Cardiac fibroblast (primary cell): ENCODE measurements around the gene PDZD8.

ENCODE experiments used
- DNase-seq, 2 donors: peaks; one replicate each; pipeline versions ENCODE4 v3.0.0 to v3.0.0-alpha.2; 2010; ENCODE audit warnings: low read depth in 2 of 2
- H3K4me3 ChIP-seq, 2 donors: replicated peaks in 1 of 2; 1 replicate in 1 of 2; 2 replicates in 1 of 2; pipeline ENCODE4 v1.5.1; 2011; ENCODE audit warnings: low read depth in 2 of 2, low read length in 2 of 2, mild to moderate bottlenecking in 2 of 2, moderate library complexity in 1 of 2
- TF ChIP-seq, protein P1 (sequence below): IDR thresholded peaks from one replicate; pipeline ENCODE4 v1.5.1; 2011; ENCODE audit warnings: low read depth, mild to moderate bottlenecking, low read length, inconsistent platforms

PDZD8 gene

DNA sequence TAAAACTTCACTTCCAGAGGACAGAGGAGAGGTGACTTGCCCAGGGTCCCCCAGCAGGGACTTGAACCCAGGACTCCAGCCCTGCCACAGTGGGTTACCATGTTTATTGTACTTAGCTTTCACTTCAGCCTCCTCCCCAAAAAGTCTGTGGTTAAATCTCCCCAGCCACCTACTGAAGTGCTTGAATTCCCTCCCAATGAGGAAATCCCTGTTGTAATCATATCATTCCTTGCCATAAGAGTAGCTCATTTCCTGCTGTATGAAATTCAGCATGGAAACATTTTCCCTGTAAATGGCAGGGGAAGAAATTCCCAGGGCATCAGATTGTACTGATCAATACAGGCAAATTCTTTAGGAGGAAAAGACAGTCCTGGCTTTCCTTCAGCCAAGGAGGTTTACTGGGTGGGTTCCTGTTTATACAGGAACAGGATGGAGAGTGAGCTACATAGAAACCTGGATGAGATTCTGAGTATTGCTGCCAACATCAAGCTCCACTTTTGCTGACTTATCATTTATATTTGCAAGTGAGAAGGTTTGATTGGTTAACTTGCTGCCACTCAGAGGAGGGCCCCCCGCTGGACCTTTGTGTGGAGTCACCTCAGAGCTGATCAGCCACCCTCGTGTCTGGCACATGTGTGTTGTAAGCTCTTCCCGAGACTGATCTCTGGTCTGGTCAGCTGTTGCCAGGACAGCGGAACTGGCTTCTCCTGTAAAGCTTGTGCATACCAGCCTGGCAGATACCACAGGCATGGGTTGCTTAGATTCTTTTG, 16.4 kb upstream of the PDZD8 start:
- H3K4me3 ChIP-seq = no peak overlapping the region
- TF ChIP-seq, protein P1, sequence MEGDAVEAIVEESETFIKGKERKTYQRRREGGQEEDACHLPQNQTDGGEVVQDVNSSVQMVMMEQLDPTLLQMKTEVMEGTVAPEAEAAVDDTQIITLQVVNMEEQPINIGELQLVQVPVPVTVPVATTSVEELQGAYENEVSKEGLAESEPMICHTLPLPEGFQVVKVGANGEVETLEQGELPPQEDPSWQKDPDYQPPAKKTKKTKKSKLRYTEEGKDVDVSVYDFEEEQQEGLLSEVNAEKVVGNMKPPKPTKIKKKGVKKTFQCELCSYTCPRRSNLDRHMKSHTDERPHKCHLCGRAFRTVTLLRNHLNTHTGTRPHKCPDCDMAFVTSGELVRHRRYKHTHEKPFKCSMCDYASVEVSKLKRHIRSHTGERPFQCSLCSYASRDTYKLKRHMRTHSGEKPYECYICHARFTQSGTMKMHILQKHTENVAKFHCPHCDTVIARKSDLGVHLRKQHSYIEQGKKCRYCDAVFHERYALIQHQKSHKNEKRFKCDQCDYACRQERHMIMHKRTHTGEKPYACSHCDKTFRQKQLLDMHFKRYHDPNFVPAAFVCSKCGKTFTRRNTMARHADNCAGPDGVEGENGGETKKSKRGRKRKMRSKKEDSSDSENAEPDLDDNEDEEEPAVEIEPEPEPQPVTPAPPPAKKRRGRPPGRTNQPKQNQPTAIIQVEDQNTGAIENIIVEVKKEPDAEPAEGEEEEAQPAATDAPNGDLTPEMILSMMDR = no peak
- peak; percentile 29 to 59 for DNase-seq

DNA sequence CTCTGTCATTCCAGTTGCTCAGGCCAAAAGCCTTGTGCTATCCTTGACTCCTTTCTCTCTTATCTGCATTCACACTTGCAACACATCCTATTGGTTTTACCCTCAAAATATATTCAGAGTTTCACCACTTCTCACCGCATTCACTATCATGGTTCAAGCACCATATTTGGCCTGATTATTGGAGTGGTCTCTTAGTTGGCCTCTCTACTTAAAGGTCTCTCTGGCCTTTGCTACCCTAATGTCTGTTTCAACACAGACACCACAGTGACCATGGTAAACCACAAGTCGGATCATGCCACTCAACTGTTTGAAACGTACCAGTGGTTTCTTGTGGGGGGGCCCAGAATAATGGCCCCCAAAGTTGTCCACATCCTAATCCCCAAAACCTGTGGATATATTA, 15.2 kb upstream of the PDZD8 start:
- no peak overlapping the region for H3K4me3 ChIP-seq
- TF ChIP-seq, protein P1 = no peak
- DNase-seq = no peak

DNA sequence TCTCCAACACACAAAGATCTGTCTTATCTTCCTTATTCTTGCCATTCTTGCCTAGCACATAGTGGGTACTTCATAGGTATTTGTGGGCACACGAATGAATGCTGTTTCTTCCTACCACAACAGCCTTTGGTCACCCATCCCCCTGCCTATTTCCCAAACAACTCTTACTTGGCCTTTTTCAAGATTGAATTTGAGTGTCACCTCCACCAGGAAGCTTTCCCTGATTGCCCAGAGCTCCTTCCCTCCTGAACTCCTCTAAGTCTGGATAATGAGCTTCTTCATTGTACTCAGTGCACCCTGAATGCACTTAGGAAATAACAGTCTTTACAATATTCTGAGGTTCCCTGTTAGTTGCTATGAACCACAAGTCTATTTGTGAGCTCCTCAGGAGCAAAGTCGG, 11.6 kb upstream of the PDZD8 start:
- H3K4me3 ChIP-seq = no peak overlapping the region
- DNase-seq = no peak
- TF ChIP-seq, protein P1 = no peak

DNA sequence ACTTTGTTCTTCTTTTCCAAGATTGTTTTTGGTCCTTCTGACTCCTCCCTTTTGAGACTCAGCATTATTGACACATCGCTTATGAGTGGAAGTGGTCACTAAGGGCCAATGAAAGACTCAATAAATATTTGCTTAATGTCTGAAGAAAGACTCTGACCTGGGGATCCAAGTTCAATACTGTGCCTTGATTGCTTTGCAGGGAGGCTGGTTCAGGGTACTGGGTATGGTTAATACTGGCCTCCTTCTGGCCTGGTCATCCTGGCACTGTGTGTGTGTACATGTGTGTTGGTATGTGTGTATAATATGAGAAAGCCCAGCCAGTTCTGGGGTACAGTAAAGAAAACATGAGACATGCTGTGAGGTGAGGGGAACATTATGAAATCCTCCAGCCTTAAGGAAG, 7.6 kb upstream of the PDZD8 start:
- TF ChIP-seq, protein P1 = no peak
- no peak for DNase-seq
- H3K4me3 ChIP-seq = no peak overlapping the region

DNA sequence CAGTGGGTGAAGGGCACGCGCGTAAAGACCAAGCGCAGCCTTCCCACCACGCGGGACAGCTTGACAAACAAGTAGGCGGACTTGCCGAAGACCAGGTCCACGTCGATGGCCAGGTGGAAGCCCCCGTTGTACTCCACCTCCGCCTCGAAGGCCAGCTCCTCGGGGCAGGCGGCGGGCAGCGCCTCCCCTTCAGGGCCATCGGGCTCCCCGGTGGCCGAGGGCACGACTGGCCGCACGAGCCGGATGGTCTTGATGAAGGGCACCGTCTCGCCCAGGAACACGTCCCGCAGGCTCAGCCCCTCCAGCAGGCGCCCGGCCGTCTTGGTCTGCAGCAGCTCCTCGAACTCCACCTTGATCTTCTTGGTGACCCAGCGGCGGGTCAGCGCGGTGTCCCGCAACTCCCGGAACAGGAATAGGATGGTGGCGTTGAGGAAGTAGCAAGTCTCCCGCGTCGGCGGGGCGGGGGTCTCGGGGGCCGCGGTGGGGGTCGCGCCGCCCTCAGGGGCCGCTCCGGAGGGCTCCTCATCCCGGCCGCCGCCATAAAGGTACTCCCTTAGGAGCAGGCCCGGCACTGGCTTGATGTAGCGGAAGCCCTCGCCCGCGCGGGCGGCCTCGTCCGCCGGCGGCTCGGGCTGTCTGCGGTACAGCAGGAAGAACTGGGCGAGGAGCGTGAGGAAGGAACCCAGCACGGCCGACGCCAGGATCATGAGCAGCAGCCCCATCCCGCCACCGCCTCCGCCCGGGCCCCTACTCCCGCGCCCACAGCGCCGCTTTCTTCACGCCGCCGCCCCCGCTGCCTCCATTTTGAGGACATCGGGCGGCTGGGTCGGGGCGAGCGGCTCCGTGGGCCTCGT, 507 bp downstream of the PDZD8 start:
- peak overlapping the region; percentile 86 to 96 for H3K4me3 ChIP-seq
- TF ChIP-seq, protein P1 = no peak
- DNase-seq = peak; percentile 11 to 35

DNA sequence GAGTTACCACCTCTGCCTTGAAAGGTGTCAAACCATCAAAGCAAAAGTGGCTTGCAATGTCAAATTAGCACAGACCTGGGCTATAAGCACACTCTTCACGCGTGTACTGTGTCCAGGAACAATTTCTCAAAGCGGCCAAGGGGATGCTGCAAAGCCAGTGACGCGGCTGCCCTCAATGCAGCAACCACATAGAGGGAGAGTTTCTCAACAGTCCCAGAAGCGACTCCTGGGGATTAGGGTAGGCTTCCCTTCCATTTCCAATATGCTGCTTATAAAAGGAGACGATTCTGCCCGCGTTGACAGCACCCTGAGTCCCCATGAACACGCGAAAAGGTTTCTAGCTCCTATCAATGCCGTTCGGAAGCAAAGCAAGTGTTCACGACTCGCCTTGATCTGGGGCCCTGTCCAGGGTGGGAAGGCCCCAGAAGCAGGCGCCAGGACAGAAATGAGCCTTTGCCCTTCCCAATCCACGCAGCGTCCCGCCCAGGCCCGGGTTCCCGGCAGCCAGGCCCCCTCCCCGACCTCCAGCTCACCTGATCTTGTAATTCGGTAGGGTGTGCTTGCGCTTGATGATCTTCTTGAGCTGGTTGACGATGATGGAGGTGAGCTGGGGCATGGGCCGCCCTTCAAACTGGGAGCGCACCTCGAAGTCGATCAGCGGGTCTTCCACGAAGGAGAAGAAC, 1.3 kb downstream of the PDZD8 start:
- peak overlapping the region; percentile 86 to 96 for H3K4me3 ChIP-seq
- TF ChIP-seq, protein P1 = no peak
- DNase-seq = peak; percentile 57 to 74
